Activated CD4-positive, CD25-positive, alpha-beta regulatory T cell treated with anti-CD3 and anti-CD28 coated beads, Interleukin-2, amount 50 U/mL, for 24 hours (primary cell): ENCODE measurements around the gene WDR74.
"Not testable (repeated sequence)": the region's sequence is repeated elsewhere in the genome, so short reads cannot be mapped to it uniquely, and the experiment has no call there.

Experiments used
- ATAC-seq, 2 donors: fragments of 150-1000 bp; cut with Tn5 transposase; one replicate each; pipeline ENCODE4 v1.10.0; 2021; ENCODE audit warnings: mild to moderate bottlenecking in 1 of 2, moderate library complexity in 1 of 2

WDR74 gene

DNA sequence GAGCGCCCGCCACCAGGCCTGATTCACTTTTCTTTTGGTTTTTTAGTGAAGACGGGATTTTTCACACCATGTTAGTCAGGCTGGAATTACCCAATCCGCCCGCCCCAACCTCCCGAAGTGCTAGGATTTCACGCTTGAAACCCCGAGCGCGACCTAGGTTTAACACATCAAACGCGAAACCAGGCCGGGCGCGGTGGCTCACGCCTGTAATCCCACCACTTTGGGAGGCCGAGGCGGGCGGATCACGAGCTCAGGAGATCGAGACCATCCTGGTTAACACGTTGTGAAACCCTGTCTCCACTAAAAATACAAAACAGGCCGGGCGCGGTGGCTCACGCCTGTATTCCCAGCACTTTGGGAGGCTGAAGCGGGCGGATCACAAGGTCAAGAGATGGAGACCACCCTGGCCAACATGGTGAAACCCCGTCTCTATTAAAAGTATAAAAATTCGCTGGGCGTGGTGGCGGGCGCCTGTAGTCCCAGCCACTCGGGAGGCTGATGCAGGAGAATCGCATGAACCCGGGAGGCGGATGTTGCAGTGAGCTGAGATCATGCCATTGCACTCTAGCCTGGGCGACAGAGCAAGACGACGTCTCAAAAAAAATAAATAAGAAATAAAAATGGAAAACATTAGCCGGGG lies 1.5 kb upstream of the WDR74 start:
- peak; percentile 28 to 30 for ATAC-seq

DNA sequence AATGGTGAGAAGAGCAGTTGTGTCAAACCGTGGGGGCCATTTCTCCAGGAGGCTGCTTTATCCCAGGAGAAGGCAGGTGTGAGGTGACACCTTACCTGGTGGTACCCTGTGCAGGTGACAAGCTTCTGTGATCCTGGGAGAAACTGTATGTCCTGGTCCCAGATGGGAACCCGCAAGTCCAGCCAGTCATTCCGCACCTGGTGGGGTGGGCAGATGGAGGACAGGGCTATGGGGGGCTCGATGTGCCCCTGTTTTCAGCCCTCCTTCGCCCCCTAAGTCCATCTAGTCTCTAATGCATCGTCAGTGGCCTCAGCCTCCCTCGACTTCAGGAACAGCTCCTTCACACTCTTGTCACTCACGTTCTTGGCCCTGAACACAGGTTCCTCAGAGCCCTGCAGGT lies 4.1 kb downstream of the WDR74 start:
- ATAC-seq, result no peak

GRCh38 chr11:62832336-62833234 lies 6.8 kb downstream of the WDR74 start, which contains the start of gene TEX54:
Gene TEX54, minus strand, starts transcription at chr11:62832841.
- peak in 1 of 2 donors; percentile 2 for ATAC-seq

DNA sequence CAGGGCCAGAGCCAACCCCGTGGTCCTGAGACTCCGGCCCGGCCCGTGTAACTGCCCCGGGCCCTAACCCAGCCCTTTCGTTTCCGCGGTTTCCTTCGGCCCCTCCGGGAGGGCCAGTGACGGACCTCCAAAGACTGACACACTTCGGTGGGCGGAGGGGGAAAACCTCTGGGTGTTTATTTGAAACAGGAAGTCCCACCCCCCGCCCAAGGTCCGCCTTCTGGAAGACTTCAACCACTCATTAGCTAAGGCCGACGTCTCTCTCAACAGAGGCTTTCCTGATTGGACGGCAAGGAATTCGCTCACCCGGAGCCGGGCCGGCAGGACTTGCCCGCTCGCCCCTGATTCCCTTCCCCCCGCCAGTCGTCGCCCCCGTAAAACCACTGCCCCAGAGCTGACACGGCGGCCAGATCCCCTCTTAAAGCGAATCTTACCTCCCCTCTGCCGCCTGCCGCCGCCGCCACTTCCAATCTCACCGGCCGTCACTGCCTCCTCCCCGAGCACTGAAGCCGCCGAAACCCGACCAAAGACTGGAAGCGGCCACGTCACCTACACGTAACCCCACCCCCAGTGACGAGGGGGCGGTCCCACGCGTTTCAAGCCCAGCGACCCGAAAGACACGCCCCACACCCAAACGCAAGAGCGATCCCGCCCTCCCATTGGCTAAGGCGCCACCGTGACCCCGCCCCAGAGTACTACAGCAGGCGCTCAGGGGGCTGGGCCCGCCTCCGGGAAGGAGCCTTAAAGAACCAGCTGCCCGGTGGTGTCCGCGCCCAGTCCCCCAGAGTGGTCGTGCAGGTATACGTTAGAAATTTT lies 7.7 kb downstream of the WDR74 start, which contains the start of gene STX5:
Gene STX5 (minus strand): TSS at position 532 of the 816 bp plus-strand sequence. CDS start 808 bp downstream, outside the sequence.
- peak; percentile 90 to 91 for ATAC-seq

DNA sequence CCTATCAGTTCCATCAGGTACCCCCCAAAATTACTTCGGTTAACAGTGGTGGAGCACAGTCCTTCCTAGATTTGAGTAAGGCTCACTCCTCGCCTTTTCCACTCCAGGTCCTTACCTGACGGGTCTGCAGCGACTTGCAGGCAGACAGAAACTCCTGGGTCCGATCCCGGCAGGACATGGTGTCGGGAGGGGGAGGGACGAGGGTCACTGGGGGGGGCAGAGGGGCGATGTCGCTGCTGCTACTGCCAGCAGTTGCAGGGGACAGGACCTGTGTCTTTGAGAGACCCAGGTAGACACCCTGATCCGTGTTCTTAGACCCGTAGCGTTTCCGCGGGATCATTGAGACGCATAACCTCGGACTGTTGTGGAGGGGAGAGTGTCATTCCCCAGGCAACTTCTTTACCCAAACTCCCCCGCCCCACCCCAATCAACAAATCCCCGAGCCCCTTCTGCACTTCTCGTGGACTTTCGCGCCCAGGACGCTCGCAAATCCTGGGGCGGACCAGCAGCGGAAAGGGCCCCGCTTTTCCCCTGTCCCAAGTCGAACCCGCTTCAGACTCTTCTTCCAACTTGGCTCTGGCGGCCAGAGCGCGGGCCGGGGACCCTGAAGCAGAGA lies 8.4 kb downstream of the WDR74 start:
- no peak for ATAC-seq

DNA sequence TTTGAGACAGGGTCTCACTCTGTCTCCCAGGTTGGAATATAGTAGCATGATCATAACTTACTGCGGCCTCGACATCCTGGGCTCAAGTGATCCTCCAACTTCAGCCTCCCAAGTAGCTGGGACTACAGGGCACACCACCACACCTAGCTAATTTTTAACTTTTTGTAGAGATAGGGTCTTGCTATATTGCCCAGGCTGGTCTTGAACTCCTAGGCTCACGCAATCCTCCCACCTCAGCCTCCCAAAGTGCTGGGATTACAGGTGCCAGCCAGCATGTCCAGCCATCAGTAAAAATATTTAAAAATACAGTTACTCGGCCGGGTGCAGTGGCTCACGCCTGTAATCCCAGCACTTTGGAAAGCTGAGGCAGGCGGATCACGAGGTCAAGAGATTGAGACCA lies 11.3 kb downstream of the WDR74 start:
- not testable (repeated sequence) for ATAC-seq

DNA sequence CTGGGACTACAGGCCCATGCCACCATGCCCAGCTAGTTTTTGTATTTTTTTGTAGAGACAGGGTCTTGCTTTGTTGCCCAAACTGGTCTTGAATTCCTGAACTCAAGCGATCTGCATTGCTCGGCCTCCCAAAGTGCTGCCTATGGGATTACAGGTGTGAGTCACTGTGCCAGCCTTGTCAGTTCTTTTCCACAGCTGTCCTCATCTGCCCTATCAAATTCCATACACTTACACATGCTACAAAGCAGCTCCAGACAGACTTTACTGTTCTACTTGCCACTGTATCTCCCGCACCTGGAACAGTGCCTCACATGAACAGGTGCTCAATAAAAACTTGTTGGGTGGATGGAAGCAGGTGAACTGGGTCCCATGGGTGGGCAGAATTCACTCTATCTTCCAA lies 15.7 kb downstream of the WDR74 start:
- no peak for ATAC-seq

- ATAC-seq, result no peak
Measured at GRCh38 chr11:62817129-62817528, 22.3 kb downstream of the WDR74 start.

DNA sequence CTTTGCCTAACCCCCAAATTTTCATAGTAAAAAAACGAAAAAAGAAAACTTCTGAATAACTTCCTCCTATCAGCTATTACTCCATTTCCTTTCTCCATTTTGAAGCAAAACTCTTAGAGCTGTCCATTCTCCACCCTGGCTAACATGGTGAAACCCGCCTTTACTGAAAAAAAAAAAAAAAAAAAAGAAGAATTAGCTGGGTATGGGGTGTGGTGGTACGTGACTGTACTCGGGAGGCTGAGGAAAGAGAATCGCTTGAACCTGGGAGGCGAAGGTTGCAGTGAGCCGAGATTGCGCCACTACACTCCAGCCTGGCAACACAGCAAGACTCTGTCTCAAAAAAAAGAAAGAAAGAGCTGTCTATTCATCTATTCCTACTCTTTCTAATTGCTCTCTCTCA lies 22.8 kb downstream of the WDR74 start:
- ATAC-seq, result no peak

GRCh38 chr11:62811659-62812058 lies 27.7 kb downstream of the WDR74 start:
- ATAC-seq, result no peak

DNA sequence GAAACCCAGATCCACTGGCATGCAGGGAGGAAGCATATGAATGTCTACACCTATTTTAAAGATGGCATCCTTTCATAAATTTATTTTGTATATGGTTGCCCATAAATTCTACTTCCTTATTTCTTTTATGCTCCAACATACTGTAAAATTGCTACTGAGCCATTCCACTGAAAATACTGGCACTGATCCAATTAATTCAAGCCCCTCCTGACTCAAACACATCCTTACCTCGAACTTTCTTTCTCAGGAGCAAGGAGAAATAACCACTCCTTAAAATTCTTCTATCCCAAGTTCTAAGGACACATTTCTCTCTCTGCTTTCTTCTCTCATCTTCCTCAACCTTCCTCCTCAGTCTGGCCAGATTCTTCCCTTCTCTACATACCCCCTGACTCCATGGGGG lies 28.6 kb downstream of the WDR74 start:
- ATAC-seq, result no peak

- no peak for ATAC-seq
Measured at GRCh38 chr11:62806611-62807121, 32.7 kb downstream of the WDR74 start.

GRCh38 chr11:62805961-62806441 lies 33.4 kb downstream of the WDR74 start:
- ATAC-seq, result peak; percentile 32 to 36

DNA sequence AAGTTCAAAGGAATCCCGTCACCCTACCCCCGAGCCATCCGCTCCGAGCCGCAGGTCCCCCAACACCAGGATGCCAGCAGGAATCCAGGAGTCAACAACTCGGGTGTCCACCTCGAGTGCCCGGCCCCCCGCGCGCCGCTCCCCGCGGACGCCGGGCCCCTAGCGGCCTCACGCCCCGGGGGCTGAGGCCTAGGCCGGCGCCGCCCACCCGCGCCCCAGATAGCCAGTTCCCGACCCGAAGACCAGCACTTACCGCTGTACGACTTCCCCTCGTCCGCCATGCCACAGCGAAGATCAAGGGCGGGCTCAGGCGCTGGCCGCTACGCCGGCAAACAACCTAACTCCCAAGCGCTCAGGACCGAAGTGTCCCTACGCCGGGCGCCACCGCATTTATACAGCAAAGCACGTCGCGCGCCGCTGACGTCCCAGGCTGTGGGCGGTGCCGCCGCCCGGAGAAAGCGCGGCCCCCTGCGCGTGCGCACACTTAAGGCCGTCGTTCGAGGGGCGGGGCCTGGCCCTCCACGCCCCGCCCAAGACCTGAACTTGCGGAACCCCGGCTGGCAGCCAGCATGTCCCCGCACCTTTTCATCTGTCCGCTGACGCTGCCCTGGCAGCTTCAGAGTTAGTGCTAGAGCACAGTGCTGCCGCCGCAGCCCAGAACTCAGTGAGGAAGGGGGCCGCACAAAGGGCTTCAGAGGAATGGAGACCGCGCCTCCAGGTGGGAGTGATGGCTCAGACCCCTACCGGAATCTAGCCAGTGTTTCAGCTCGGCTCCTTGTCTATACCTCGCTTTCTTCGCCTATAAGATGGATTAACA lies 34.1 kb downstream of the WDR74 start, which contains the start of gene NXF1:
Gene NXF1 (minus strand): TSS at position 365 of the 817 bp plus-strand sequence. CDS start 84 bp downstream, at position 281.
- ATAC-seq, result peak; percentile 77 to 84

DNA sequence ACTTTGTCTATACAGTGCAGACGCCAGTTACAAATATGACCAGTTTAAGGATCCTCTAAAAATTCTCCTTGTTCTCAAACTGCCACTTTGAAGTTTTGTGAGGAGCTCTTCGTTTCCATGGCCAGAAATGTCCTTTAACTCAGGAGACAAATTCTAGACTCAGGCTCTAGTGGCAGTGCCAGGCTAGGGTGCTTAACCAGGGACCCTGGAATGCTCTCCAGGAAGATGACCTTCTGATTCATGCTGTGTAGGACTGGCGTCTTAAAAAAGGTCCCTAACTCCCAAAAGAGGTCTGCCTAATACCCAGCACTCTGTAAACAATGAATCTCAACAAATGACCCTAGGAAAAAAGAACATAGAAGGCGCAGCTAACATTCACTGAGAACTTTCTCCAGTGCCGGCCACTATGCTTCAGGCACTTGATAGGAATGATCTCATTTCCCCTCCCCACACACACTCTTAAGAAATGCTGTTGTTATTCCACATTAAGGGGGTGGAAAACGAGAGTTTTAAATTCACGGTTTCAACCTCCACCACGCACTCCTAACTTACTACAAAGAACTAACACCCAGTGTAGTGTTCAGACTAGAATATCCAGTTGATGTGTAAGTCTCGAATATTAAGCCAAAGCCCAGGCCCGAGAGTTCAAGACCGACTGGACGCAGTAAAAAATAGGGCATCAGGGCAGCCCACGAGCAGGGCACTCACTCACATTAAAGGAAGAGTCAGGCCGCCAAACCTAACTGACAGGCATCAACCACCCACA lies 34.9 kb downstream of the WDR74 start:
- ATAC-seq, result peak; percentile 22 to 47

- ATAC-seq, result no peak
Measured at GRCh38 chr11:62801071-62801470, 38.3 kb downstream of the WDR74 start.

GRCh38 chr11:62799486-62799885 lies 39.9 kb downstream of the WDR74 start:
- no peak for ATAC-seq

DNA sequence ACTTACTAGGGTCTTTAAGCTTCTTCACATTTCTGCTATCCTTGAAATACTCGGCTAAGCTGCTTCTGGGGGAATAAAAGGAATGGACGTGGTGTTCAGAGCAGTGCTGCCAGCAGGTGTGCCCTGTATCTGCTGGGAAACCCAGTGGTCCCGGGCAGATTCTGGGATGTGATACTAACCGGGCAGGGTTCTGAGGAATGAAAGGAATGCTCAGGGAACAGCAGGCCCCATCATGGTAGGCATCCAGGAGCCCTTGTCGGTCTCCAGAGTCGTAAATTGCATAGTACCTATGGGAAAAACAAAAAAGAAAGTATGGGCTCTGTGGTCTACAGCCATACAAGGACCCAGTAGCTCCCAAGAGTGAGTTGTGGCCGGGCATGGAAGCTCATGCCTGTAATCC lies 43.1 kb downstream of the WDR74 start:
- ATAC-seq, result no peak

DNA sequence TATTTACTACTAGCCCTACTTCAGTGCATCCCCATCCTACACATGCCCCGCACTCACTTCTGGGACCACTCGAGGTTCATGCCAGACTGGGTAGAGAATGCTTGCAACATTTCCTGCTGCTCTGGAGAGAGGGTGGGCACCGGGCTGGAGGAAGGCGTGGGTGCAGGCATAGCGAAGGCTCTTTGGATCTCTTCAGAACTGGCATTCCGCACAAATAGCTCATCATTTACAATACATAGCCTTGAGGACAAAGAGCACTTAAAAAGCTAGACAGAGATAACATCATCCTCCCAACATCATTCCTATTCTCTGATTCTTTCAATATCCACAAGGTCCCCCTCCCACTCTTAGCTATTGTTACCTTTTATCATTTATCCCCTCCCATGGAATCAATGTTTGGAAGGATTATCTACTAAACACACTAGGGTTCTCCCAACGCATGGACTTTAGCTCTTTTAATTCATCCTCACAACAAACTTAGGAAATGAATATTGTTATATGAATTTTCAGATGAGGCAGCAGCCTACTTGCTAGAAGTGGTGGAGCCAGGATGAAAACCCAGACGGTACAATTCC lies 45.1 kb downstream of the WDR74 start:
- no peak for ATAC-seq

GRCh38 chr11:62792202-62792575 lies 47.2 kb downstream of the WDR74 start:
- ATAC-seq, result no peak
